Ectodermal cell (in vitro differentiated cells): ENCODE data around the gene NECTIN2.
"Not testable (repeated sequence)": the region's sequence is repeated elsewhere in the genome, so short reads cannot be mapped to it uniquely, and the experiment has no call there.

Experiments
- H3K27ac ChIP-seq: 2 replicates; pipeline ENCODE4 v1.7.0; 2013; ENCODE audit warnings: mild to moderate bottlenecking, low read depth, low read length; ENCODE audit not compliant: insufficient read depth, poor library complexity, severe bottlenecking
- H3K27me3 ChIP-seq: 2 replicates; pipeline ENCODE4 v1.7.0; 2013; ENCODE audit warnings: mild to moderate bottlenecking, low read length; ENCODE audit not compliant: insufficient read depth, control insufficient read depth, poor library complexity, severe bottlenecking
- H3K36me3 ChIP-seq: one replicate; pipeline ENCODE4 v1.7.0; 2013; ENCODE audit warnings: low read length; ENCODE audit not compliant: control insufficient read depth, insufficient read depth
- H3K4me1 ChIP-seq: one replicate; pipeline ENCODE4 v1.7.0; 2013; ENCODE audit warnings: low read length; ENCODE audit not compliant: control insufficient read depth, insufficient read depth
- H3K4me3 ChIP-seq: 2 replicates; pipeline ENCODE4 v1.7.0; 2013; ENCODE audit warnings: low read depth, low read length, control low read depth; ENCODE audit not compliant: insufficient read depth
- H3K9me3 ChIP-seq: 2 replicates; pipeline ENCODE4 v1.7.0; 2013; ENCODE audit warnings: mild to moderate bottlenecking, low read length, moderate library complexity; ENCODE audit not compliant: control insufficient read depth
- WGBS, 2 experiments: methylation state at CpG; one replicate each; pipeline ENCODE4 v1.1.7; 2013; ENCODE audit warnings: missing lambda C conversion rate in 2 of 2; 5-methylcytosine and 5-hydroxymethylcytosine counted together

The NECTIN2 gene

GRCh38 chr19:44834399-44834798 lies 11.7 kb upstream of the NECTIN2 start:
- not testable (repeated sequence) for H3K27ac ChIP-seq, H3K4me3 ChIP-seq, H3K36me3 ChIP-seq, H3K4me1 ChIP-seq, H3K27me3 ChIP-seq, H3K9me3 ChIP-seq
- 81 to 87% methylated on average over 8 of the region's 8 CpGs for WGBS, 2 experiments

- H3K27ac ChIP-seq, result no peak overlapping the region
- no peaks in the 10 kb centered on the region for H3K4me1 ChIP-seq
- H3K4me3 ChIP-seq, result no peak overlapping the region
- H3K36me3 ChIP-seq, result no peaks in the 10 kb centered on the region
- H3K27me3 ChIP-seq, result peaks cover 3% of the 10 kb centered on the region
- no peaks in the 10 kb centered on the region for H3K9me3 ChIP-seq
- WGBS, 2 experiments, result 79 to 83% methylated on average over 2 of the region's 2 CpGs
These were observed 6.8 kb upstream of the NECTIN2 start for GRCh38 chr19:44839276-44839675.

- Histone ChIP-seq H3K27me3 (no peaks in the 10 kb centered on the region), H3K36me3 (no peaks in the 10 kb centered on the region)
These were observed 5.3 kb upstream of the NECTIN2 start for GRCh38 chr19:44840811-44841210.

GRCh38 chr19:44841231-44841630 lies 4.9 kb upstream of the NECTIN2 start:
- Histone ChIP-seq H3K4me3 (no peak overlapping the region), H3K27me3 (no peaks in the 10 kb centered on the region), H3K36me3 (no peaks in the 10 kb centered on the region), H3K27ac (no peak overlapping the region), H3K9me3 (no peaks in the 10 kb centered on the region), H3K4me1 (no peaks in the 10 kb centered on the region)
- 91 to 94% methylated on average over 3 of the region's 3 CpGs for WGBS, 2 experiments

More at GRCh38 chr19:44840811-44841210, 5.3 kb upstream of the NECTIN2 start:
- Histone ChIP-seq H3K4me1 (no peaks in the 10 kb centered on the region), H3K9me3 (no peaks in the 10 kb centered on the region), H3K4me3 (no peak overlapping the region), H3K27ac (no peak overlapping the region)
- WGBS, 2 experiments, result 90 to 92% methylated on average over 7 of the region's 7 CpGs

GRCh38 chr19:44845286-44845611 lies 848 bp upstream of the NECTIN2 start:
- Histone ChIP-seq H3K4me1 (peaks cover 16% of the 10 kb centered on the region), H3K27ac (peak overlapping the region; percentile 86), H3K36me3 (no peaks in the 10 kb centered on the region), H3K4me3 (peak overlapping the region; percentile 86), H3K9me3 (no peaks in the 10 kb centered on the region), H3K27me3 (no peaks in the 10 kb centered on the region)
- 22 to 25% methylated on average over 12 of the region's 12 CpGs for WGBS, 2 experiments

GRCh38 chr19:44846455-44847143 lies 502 bp downstream of the NECTIN2 start:
- WGBS, 2 experiments, result 0% methylated on average over 51 of the region's 51 CpGs
- Histone ChIP-seq H3K27ac (peak overlapping the region; percentile 96), H3K36me3 (no peaks in the 10 kb centered on the region), H3K27me3 (no peaks in the 10 kb centered on the region), H3K4me3 (peak overlapping the region; percentile 86), H3K9me3 (no peaks in the 10 kb centered on the region), H3K4me1 (peaks cover 22% of the 10 kb centered on the region)

- 0% methylated on average over 47 of the region's 47 CpGs for WGBS, 2 experiments
- no peaks in the 10 kb centered on the region for H3K36me3 ChIP-seq
- H3K27me3 ChIP-seq, result no peaks in the 10 kb centered on the region
- H3K4me3 ChIP-seq, result peak overlapping the region; percentile 86
- no peaks in the 10 kb centered on the region for H3K9me3 ChIP-seq
- H3K4me1 ChIP-seq, result peaks cover 22% of the 10 kb centered on the region
- peak overlapping the region; percentile 47 for H3K27ac ChIP-seq
These were observed 1.3 kb downstream of the NECTIN2 start for GRCh38 chr19:44847144-44848035.

GRCh38 chr19:44848036-44848811 lies 2.1 kb downstream of the NECTIN2 start:
- WGBS, 2 experiments, result 0% methylated on average over 19 of the region's 19 CpGs
- Histone ChIP-seq H3K27ac (peak overlapping the region; percentile 47), H3K9me3 (no peaks in the 10 kb centered on the region), H3K4me1 (peaks cover 22% of the 10 kb centered on the region), H3K36me3 (no peaks in the 10 kb centered on the region), H3K4me3 (peak overlapping the region; percentile 86), H3K27me3 (no peaks in the 10 kb centered on the region)

GRCh38 chr19:44848812-44849447 lies 2.8 kb downstream of the NECTIN2 start:
- no peaks in the 10 kb centered on the region for H3K27me3 ChIP-seq
- H3K36me3 ChIP-seq, result no peaks in the 10 kb centered on the region
- H3K4me3 ChIP-seq, result peak overlapping the region; percentile 86
- WGBS, 2 experiments, result 6 to 8% methylated on average over 18 of the region's 18 CpGs
- peak overlapping the region; percentile 47 for H3K27ac ChIP-seq
- peaks cover 22% of the 10 kb centered on the region for H3K4me1 ChIP-seq
- no peaks in the 10 kb centered on the region for H3K9me3 ChIP-seq
